PFSK-1 (cell line): Measurements from ENCODE around the gene VCP.

Experiments used
- FOXP2 ChIP-seq: optimal IDR thresholded peaks from 2 replicates; pipeline ENCODE3; 2011; ENCODE audit warnings: borderline replicate concordance, control low read depth, inconsistent platforms; ENCODE audit not compliant: insufficient read depth; ENCODE audit errors: extremely low read length, extremely low read depth
- POLR2AphosphoS5 ChIP-seq: IDR thresholded peaks from 2 replicates; pipeline ENCODE4 v1.6.1; 2012; ENCODE audit warnings: low read depth, mild to moderate bottlenecking, control low read depth, low read length, moderate library complexity
- REST ChIP-seq, 2 experiments: IDR thresholded peaks; 2 replicates each; pipeline versions ENCODE4 v1.6.1 to v1.8.0; 2011 to 2012; ENCODE audit warnings: low read depth in 2 of 2, low read length in 2 of 2, control low read depth in 1 of 2, inconsistent platforms in 1 of 2, mild to moderate bottlenecking in 1 of 2, moderate library complexity in 1 of 2; ENCODE audit not compliant: insufficient read depth in 1 of 2
- TAF1 ChIP-seq: IDR thresholded peaks from 2 replicates; pipeline ENCODE4 v1.6.1; 2012; ENCODE audit warnings: low read length, control low read depth, borderline replicate concordance; ENCODE audit not compliant: insufficient read depth

- no peak for TF ChIP-seq REST (IDR thresholded peaks at IDR 0.05; ENCODE audit: insufficient read depth in 1 of 2, low read depth in 2 of 2, low read length in 2 of 2)
- TF ChIP-seq FOXP2, result no peak
- no peak for TF ChIP-seq POLR2AphosphoS5
- no peak for TF ChIP-seq TAF1
These were observed 13.0 kb downstream of the VCP start for GRCh38 chr9:35059438-35059837.
